NCI-H460 (cell line): Measurements from ENCODE around the gene MICAL1. TPM values are rescaled to one million over a fixed set of nuclear protein-coding genes. Genes with fewer than 3 reads are reported as not detected.

Source experiments
- DNase-seq: peaks from one replicate; pipeline ENCODE4 v3.0.0-alpha.2; 2016; ENCODE audit warnings: low read depth; ENCODE audit errors: extremely low read depth
- polyA plus RNA-seq: library from polyadenylated mRNA; depleted of rRNA; stranded (reverse); fragments of >200 nt; gene quantifications from 2 replicates; pipeline ENCODE4 v1.2.3, GENCODE V29; 2014; cell fraction: nucleus; rRNA removed
- total RNA-seq: library from RNA; depleted of rRNA; stranded (reverse); fragments of >200 nt; shearing (Covaris generic); gene quantifications from 2 replicates; pipeline ENCODE4 v1.2.3, GENCODE V29; 2014; rRNA removed

The MICAL1 gene, protein sequence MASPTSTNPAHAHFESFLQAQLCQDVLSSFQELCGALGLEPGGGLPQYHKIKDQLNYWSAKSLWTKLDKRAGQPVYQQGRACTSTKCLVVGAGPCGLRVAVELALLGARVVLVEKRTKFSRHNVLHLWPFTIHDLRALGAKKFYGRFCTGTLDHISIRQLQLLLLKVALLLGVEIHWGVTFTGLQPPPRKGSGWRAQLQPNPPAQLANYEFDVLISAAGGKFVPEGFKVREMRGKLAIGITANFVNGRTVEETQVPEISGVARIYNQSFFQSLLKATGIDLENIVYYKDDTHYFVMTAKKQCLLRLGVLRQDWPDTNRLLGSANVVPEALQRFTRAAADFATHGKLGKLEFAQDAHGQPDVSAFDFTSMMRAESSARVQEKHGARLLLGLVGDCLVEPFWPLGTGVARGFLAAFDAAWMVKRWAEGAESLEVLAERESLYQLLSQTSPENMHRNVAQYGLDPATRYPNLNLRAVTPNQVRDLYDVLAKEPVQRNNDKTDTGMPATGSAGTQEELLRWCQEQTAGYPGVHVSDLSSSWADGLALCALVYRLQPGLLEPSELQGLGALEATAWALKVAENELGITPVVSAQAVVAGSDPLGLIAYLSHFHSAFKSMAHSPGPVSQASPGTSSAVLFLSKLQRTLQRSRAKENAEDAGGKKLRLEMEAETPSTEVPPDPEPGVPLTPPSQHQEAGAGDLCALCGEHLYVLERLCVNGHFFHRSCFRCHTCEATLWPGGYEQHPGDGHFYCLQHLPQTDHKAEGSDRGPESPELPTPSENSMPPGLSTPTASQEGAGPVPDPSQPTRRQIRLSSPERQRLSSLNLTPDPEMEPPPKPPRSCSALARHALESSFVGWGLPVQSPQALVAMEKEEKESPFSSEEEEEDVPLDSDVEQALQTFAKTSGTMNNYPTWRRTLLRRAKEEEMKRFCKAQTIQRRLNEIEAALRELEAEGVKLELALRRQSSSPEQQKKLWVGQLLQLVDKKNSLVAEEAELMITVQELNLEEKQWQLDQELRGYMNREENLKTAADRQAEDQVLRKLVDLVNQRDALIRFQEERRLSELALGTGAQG
- total RNA-seq, result 9.3 and 13.1 TPM in 2 replicates
- polyA plus RNA-seq, result 25.9 and 36.9 TPM in 2 replicates

DNA sequence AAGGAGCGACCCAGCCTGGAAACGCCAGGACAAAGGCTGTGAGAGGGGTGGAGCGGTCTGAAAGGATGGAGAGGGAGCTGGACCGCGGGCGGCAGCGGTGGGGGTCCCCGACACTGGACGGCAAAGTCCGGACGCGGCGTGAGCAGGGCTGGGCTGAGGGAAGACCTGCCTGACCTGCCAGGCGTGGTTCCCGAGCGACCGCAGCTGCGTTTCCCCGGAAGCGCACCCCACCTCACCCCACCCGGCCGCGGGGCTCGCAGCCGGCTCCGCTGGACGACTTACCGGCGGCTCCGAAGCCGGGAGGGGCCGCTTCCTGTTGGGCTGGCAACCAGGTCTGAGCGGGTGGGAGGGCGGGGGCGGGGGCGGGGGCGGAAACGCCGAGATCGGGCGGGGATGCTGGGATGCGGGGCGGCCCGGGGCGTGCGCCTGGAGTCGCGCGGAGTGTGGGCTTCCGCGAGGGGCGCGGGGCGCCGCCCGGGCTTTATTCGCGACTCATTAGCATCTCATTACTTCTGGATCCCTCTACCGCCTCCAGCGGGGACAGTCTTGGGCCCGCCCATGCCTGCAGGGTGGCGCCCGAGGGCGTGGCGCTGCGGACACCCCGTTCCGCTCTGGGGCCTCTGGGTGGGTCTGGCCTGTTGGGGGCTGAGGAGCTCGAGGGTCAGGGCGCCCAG is at the start of gene MICAL1:
MICAL1 (minus strand) TSS at position 336 of the 674 bp plus-strand sequence. CDS start 1,576 bp downstream, outside the sequence.
- DNase-seq, result peak; percentile 33

DNA sequence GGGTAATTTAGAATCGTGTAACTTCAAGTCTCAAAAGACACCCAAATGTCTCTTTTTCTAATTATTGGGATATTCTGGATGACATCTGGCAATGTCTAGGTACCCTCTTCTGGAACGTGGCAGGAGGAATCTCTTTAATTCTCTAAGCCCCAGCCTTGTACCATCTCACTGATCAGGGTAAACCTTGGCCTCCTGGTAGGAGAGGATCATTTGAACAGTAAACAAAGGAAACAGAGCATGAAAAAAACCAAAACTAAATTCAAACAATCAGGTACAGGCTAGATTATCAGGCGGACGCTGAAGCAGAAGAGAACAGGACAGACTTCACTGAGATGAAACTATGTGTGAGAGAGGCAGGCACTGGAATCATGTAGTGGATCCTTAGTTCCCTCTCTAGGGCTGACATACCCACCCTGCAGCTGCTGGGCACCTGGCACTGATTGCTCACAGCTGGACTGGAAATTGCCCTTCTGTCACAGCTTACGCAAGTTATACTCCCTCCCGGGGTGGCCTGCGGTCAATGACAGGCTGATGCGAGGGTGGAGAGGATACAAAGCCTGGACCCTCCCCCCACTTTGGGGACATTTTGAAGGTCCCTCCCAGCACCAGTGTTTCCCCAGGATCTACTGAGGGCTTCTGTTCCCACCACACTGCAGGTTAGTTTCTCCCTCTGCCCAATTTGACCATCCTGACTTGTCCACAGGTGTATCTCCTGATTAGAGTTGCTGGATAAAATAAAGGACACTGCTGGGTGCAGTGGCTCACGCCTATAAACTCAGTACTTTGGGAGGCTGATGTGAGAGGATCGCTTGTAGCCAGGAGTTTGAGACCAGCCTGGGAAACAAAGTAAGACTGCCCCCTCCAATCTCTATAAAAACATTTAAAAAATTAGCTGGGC is 48.0 kb upstream of the MICAL1 start:
- DNase-seq, result no peak

DNA sequence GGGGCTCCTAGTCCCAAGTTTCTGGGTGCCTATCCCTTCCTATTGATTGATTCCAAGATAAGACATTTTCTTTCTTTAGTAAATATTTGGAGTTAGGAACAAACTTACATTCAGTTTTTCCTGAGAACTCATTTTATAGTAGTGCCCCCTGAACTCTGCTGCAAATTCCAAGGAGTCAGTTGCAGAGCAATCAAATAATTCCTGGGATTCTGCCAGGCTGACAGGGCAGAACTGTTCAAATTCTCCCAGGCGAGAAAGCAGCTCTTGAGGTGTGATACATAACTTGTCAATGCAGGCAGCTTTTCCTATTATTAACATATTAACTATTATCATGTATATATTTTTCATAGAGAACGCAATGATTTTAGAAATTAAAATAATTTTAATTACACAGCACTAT is 43.4 kb upstream of the MICAL1 start:
- no peak for DNase-seq

DNA sequence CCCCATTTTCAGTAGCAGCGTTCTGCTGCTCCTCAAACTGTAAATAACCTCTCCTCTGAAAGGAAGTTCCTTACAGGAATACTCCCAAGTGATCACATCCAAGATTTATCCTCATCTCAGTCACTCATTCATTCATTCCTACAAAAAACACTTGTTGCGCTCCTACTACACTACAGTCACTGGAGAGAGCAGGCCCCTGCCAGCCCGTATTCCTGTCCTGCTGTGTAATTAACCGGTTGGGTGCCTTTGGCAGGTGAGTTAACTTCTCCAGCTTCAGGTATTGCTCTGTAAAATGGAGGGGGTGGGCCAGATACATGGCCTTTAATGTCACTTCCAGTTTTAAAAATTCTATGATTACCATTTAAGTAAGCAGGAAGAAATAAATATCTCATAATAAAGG is 42.5 kb upstream of the MICAL1 start:
- no peak for DNase-seq

DNA sequence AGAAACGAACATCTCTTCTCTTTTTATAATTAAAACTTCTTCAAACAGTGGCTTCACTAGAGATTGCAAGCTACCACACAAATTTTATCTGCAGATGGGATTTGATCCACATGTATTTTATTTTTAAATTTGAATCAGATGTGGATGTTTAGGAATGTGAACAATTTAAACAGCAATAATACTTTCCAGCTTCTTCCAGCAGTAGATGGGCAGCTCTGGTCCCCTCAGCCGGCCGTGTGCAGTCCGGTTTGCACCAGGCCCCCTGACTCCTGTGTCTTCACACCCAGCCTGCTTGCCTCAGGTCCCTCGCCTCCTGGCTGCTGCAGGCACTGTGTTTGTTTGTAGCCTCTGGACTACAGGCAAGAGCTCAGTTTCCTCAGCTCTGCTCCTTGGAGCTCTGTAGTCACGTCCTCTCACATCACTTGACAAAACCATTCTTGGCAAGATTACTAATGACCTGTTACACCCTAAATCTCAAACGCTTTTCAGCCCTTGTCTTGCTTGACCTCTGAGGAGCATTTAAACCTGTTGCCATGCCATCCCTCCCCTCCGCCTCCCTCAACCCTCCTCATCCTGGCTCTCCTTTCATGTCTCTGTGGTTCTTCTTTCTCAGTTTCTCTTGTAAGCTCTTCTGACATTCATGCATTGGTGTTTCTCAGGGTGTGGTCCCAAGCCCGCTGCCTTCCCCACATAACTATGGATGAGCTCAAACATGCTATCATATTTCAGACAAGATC is 40.6 kb upstream of the MICAL1 start:
- DNase-seq, result no peak

DNA sequence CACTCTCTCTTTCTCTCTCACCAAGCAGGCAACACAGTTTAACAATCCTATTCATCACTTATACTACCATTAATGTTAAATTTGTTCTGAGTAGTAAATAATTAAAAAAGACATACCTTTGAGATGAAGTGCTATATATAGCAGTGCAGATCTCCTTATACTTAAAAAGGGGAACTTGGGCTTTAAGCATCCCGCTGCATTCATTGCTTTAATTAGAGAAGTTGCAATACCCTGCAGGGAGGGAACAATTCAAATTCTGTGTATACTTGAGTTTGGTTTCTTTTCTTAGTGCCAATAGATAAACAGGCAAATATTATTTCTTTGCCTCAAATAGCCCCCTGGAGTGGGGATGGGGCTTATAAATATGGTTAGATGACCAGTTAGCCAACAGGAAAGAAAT is 38.3 kb upstream of the MICAL1 start:
- no peak for DNase-seq

DNA sequence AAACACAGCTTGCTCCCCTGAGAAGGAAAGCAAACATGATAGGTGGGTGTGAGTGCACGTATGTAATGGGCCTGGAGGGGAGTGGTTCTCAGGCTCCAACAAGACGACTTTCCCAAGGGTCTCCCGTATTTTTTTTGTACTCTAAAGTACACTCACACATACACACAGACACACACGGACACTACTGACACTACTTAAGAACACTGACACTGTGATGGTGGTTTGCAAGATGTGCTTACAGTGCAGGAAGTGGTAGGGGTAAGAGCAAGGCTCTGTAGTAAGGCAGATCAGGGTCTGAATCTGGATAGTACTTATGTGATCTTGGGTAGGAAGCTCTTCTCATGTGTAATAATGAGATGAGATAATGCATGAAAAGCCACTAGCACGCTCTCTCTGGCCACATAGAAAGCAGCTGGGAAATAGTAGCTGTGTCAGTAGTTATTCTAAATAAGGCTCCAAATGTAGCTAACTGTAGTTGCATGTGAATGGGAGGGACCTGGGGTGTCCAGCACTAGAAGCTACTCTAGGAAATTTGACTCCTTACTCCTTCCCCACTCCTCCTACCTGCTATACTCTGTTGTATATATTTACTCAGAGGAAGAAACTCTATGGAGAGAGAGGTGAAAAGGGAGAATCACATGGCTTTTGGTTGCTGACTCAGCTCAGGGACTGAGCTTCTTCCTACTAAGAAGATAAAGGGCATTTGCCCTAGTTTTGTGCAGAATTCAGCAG is 35.8 kb upstream of the MICAL1 start:
- no peak for DNase-seq

DNA sequence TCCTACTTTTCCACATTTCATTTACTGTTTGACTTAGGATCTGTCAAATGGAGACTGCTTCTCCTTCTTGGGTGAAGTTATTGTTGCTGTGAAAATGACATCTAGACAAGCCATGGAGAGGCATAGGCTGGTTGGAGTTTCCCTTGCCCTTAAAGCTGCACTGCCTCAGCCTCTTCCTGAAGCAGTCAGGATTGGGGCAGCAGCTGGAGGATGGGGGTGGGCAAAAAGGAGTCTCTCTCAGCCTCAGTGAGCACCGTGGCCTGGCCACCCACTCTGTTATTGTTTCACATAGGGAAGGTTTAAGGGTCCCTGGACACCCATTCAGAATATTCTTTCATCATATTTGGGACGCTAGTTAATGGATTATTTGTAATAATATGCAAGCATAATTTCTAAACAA is 35.1 kb upstream of the MICAL1 start:
- DNase-seq, result no peak

DNA sequence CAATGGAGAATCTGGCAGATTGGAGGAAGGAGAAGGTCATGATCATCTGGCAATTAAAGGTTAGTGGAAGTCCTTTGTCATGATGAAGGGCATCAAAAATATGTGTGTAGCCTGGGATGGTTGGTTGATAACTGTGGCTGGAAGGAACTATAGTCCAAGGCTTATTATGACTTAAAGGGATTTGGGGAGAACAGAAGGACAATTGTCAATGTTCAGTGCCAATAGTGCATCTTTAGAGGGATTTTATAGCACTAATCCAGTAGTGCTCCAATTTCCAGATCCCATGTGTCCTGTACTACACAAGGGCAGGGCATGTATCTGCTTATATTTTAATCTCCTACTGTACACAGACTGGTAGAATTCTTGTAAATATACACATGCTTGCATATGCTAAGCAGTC is 32.4 kb upstream of the MICAL1 start:
- no peak for DNase-seq

DNA sequence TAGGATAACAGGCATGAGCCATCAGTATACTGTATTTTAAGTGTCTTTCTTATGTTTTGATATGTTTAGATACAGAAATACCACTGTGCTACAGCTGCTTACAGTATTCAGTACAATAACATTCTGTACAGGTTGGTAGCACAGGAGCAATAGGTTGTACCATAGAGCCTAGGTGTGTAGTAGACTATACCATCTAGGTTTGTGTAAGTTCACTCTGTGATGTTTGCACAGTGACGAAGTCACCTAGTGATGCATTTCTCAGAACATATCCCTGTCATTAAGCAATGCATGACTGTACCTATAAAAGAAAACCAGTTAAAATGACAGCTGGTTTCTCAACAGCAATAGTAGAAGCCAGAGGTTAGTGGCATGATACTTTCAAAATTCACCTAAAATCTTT is 30.5 kb upstream of the MICAL1 start:
- no peak for DNase-seq

DNA sequence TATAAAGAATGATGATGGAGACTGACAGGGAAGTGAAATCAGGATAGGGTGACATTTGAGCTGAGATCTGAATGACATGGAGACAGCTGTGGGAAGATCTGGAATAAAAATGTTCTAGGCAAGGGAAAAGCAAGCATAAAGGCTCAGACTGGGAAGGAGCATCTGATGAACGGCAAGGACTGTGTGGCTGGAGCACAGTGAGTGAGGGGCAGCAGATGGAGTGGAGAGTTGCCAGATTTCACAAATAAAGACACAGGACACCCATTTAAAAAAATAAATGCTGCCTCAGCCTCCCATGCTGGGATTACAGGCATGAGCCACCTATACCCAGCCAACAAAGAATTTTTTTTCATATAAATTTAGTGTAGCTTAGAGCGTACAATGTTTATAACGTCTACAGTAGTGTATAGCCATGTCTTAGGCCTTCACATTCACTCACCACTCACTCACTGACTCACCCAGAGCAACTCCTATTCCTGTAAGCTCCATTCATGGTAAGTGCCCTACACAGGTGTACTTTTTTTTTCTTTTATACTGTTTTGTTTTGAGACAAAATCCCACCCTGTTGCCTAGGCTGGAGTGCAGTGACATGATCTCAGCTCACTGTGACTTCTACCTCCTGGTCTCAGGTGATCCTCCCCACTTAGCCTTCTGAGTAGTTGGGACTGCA is 29.8 kb upstream of the MICAL1 start:
- DNase-seq, result no peak

DNA sequence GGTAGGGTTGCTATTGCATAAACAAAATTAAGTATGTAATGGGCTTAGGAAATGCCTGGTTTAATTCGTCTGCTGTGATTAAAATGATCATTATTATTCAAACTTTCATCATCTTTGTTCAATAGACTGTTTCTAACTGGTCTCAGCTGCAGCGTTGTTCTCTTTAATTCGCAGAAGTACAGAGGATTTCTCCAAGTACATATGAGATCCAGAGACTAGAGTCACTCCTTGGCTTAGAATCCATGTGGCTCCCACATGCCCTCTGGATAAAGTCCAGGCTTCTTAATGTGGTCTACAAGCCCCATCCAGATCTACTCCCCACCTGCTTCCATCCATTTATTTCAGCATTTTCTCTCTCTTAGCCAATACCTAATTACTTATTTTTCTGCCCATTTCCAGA is 28.6 kb upstream of the MICAL1 start:
- no peak for DNase-seq

DNA sequence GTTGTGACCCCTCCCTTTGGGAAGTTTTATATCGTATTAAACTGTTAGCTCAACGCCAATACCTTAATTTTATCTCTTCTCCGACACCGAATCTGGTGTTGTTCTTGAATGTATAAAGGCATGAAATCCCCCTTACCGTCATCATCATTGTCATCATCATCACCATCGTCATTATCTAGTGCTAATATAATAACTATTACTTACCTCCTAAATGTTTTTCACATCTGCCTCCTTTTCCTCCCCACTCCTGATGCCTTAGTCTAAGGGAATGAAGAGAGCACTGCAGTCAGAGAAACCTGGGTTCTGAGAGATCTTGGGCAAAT is 28.1 kb upstream of the MICAL1 start:
- no peak for DNase-seq

DNA sequence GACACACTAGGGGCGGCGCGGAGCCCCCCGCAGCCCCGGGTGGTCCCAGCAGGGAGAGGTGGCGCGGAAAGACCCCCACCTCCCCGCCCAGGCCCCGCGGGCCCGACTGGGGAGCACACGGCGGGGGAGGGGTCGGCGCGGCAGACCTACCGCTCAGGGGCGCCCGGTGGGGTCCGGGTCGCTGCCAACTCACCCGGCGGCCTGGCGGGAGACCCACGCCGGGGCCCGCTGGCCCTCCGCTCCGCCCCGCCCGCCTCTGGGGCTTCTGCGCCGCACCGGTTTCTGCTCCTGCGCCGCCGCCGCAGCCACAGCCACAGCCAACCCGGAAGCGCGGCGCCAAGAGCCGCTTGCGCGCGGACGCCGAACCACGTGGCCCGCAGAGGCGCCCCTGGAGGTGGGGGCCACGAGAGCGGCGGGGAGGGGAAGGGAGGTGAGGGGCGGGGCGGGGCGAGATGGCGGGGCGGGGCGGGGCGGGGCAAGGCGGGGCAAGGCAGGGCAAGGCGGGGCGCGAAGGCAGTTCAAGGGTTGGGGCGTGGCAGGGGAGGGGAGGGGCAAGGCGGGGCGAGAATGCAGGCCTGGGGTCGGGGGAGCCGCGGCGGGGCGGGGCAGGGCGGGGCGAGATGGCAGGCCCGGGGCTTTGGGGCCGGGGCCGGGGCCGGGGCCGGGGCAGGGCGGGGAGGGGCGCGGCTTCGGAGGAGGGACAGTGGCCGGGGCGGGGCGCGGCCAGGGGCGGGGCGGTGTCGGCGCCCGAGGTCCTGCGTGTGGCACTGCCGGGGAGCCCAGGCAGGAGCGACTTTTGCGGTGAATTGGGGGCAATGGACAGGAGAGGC is 27.5 kb upstream of the MICAL1 start, which contains the start of gene ZBTB24:
ZBTB24 (minus strand) TSS at position 315 of the 830 bp plus-strand sequence. CDS start 1,193 bp downstream, outside the sequence.
- peak; percentile 82 for DNase-seq

DNA sequence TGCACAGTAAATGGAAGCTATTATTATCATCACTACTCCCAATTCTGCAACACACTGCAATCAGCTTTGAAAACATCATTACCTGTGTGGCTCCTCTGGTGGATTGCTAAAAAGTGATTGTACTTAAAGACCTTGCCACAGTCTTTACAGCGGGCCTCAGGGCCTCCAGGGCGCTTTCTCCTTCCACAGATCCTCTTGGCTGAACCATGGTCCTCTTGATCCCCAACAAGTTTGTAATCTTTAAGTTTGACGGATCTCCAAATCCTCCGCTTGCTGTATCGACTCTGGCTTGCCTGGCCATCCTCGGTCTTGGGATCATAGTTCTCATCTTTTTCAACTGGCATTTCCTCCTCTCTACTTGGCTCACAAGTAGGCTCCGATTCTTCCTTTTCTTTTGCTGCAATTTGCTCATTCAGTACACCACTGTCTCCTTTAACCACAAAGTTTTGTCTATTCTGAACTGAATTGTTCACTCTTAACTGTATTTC is 25.5 kb upstream of the MICAL1 start:
- no peak for DNase-seq

DNA sequence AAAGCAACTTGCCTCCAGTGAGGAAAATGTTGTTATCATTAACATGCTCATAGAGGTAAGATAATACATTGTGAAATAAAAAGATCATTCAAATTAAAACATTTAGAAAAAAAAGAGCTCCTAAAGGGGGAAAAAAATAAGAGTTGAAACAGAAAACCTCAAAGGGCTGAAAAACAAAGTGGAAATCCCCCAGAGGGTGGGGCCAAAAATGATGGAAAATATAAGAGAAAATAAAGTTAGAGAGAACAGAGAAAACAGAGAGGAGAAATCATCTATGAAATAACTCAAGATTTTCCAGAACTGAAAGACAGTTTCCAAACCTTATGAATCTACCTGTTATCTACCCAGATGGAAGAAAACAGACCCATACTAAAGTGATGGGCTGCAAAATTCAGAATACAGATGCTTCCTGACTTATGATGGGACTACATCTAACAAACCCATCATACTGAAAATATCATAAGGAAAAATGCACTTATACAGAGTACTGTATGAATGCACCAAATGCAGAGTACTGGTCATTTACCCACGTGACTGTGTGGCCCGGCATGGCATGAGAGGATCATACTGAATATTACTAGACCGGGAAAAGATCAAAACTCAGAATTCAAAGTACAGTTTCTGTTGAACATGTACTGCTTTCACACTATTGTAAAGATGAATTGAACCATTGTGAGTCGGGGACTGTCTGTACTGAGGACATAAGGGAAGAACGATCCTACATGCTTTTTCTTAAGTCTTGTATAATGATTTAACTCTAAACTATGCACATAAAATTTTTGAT is 23.5 kb upstream of the MICAL1 start:
- no peak for DNase-seq
